Measurements from ENCODE around the gene ABCA9. TPM values are rescaled to one million over a fixed set of nuclear protein-coding genes. Genes with fewer than 3 reads are reported as not detected.
A peak's percentile ranks its signal among the peaks of the same experiment; 100 is the strongest.

The ABCA9 gene
- total RNA-seq (10 to 100 TPM; 12.7 to 13.8 TPM), polyA plus RNA-seq (ENCODE audit: insufficient read depth, low read depth, low replicate concordance) (5.0 TPM)
- long read RNA-seq, donor 1, full-length matches to known transcripts: 3 of 13 reads
- long read RNA-seq, donor 1, partial matches to known transcripts: 10 of 13 reads
- long read RNA-seq, donor 1, other reads (novel, unspliced or antisense): 0 of 13 reads
- long read RNA-seq, donor 2: 0 reads

GRCh38 chr17:69060822-69061221, at the start of gene ABCA9:
Gene ABCA9 (minus strand): TSS chr17:69060927. CDS start chr17:69051126, 9,801 bp downstream.
- TF ChIP-seq CTCF (IDR thresholded peaks at IDR 0.05): no peak
- no peak for TF ChIP-seq POLR2A (IDR thresholded peaks at IDR 0.05)
- H3K36me3 ChIP-seq (ENCODE audit: low read depth, missing control alignments): no peaks in the 10 kb centered on the region
- intact Hi-C loops (cut with DNase I; ENCODE audit: low total_unique reads): no loop called here
- H3K9me3 ChIP-seq: no peaks in the 10 kb centered on the region
- peak; percentile 36 for DNase-seq
- peak within 1 kb of the TSS; percentile 18 to 23 for H3K4me3 ChIP-seq
- H3K27me3 ChIP-seq: no peaks in the 10 kb centered on the region
- H3K4me1 ChIP-seq: peaks cover 23% of the 10 kb centered on the region
- WGBS, 2 donors: 27 to 32% methylated on average over 2 of the region's 2 CpGs
- H3K27ac ChIP-seq: peak within 1 kb of the TSS; percentile 40 to 81

- H3K4me1 ChIP-seq: no peaks in the 10 kb centered on the region
- intact Hi-C loops (cut with DNase I; ENCODE audit: low total_unique reads): no loop called here
- no peaks in the 10 kb centered on the region for H3K27me3 ChIP-seq
- DNase-seq: no peak
- no peaks in the 10 kb centered on the region for H3K36me3 ChIP-seq (ENCODE audit: low read depth, missing control alignments)
- TF ChIP-seq CTCF (IDR thresholded peaks at IDR 0.05) (no peak), POLR2A (IDR thresholded peaks at IDR 0.05) (no peak)
- no peak overlapping the region for H3K4me3 ChIP-seq
- no peak overlapping the region for H3K27ac ChIP-seq
- WGBS, 2 donors: 87 to 88% methylated on average over 10 of the region's 10 CpGs
- H3K9me3 ChIP-seq: no peaks in the 10 kb centered on the region
Measured at GRCh38 chr17:69105907-69106730, 45.4 kb upstream of the ABCA9 start.

GRCh38 chr17:69103557-69104233, 43.0 kb upstream of the ABCA9 start:
- no peak overlapping the region for H3K4me3 ChIP-seq
- no peaks in the 10 kb centered on the region for H3K4me1 ChIP-seq
- no peaks in the 10 kb centered on the region for H3K36me3 ChIP-seq (ENCODE audit: low read depth, missing control alignments)
- no peaks in the 10 kb centered on the region for H3K27me3 ChIP-seq
- no peak overlapping the region for H3K27ac ChIP-seq
- H3K9me3 ChIP-seq: no peaks in the 10 kb centered on the region
- intact Hi-C loops (cut with DNase I; ENCODE audit: low total_unique reads): no loop called here
- 88 to 95% methylated on average over 9 of the region's 9 CpGs for WGBS, 2 donors
- no peak for TF ChIP-seq CTCF (IDR thresholded peaks at IDR 0.05)
- no peak for TF ChIP-seq POLR2A (IDR thresholded peaks at IDR 0.05)
- DNase-seq: no peak

GRCh38 chr17:69098625-69099024, 37.9 kb upstream of the ABCA9 start:
- TF ChIP-seq CTCF (IDR thresholded peaks at IDR 0.05) (no peak), POLR2A (IDR thresholded peaks at IDR 0.05) (no peak)
- Histone ChIP-seq H3K27me3 (no peaks in the 10 kb centered on the region), H3K4me1 (no peaks in the 10 kb centered on the region), H3K9me3 (no peaks in the 10 kb centered on the region), H3K4me3 (no peak overlapping the region), H3K36me3 (ENCODE audit: low read depth, missing control alignments) (no peaks in the 10 kb centered on the region), H3K27ac (no peak overlapping the region)
- 95 to 96% methylated on average over 4 of the region's 4 CpGs for WGBS, 2 donors
- intact Hi-C loops (cut with DNase I; ENCODE audit: low total_unique reads): no loop called here
- DNase-seq: no peak
